HepG2 (cell line): ENCODE data around the gene SMCHD1. TPM values are rescaled to one million over a fixed set of nuclear protein-coding genes. Genes with fewer than 3 reads are reported as not detected.

Experiments
- ATAC-seq: fragments of 200-7000 bp; cut with Tn5 transposase; 3 replicates; pipeline ENCODE4 v1.9.1; 2020; ENCODE audit warnings: mild to moderate bottlenecking, moderate library complexity
- BruUV-seq: library from RNA; stranded (reverse); fragments of 400-500 nt; replicated peaks from 2 replicates; lab custom pipeline; 2021; lab: Mats Ljungman, UMichigan
- CTCF ChIA-PET: fragments of 300-600 bp; formaldehyde crosslinking; extraction: SDS; loops from one replicate; lab custom pipeline; 2021; ENCODE audit warnings: low total read pairs, inconsistent platforms, low intra/inter-chr PET ratio; lab: Yijun Ruan, JAX
- POLR2A ChIA-PET: fragments of 350-600 bp; sonication (Branson Sonifier 250); formaldehyde crosslinking; loops from one replicate; lab custom pipeline; 2020; ENCODE audit warnings: antibody characterized with exemption, inconsistent platforms; lab: Yijun Ruan, JAX
- DNase-seq: peaks from one replicate; pipeline ENCODE4 v3.0.0-alpha.2; 2015; ENCODE audit warnings: low spot score
- FAIRE-seq: peaks from 3 replicates; lab custom pipeline; 2011; peaks lifted over from hg19 to GRCh38; lab: Jason Lieb, UNC
- H2AFZ ChIP-seq: one replicate; pipeline ENCODE4 v1.6.1; 2011; ENCODE audit warnings: low read length, inconsistent platforms
- H3K27ac ChIP-seq: fragments of 300-600 bp; 3 replicates; pipeline ENCODE4 v1.8.0; 2011; ENCODE audit warnings: mixed run types, mild to moderate bottlenecking, mixed read lengths, low read length, inconsistent platforms; ENCODE audit not compliant: insufficient read depth; ENCODE audit errors: extremely low read length
- H3K27me3 ChIP-seq, 2 experiments: fragments of 200-600 bp in 1 of 2; 2 replicates in 1 of 2; 3 replicates in 1 of 2; pipeline versions ENCODE4 v1.6.0 to v1.8.0; 2011; ENCODE audit warnings: low read length in 2 of 2, mild to moderate bottlenecking in 2 of 2, moderate library complexity in 2 of 2, inconsistent platforms in 1 of 2; ENCODE audit not compliant: insufficient read depth in 2 of 2, control insufficient read depth in 1 of 2
- H3K36me3 ChIP-seq, 2 experiments: fragments of 200-600 bp in 1 of 2; replicated peaks in 1 of 2; 2 replicates in 1 of 2; 3 replicates in 1 of 2; pipeline versions ENCODE4 v1.5.1 to v1.8.0; 2011; ENCODE audit warnings: low read length in 2 of 2, inconsistent platforms in 1 of 2; ENCODE audit not compliant: insufficient read depth in 2 of 2, control insufficient read depth in 1 of 2
- H3K4me1 ChIP-seq: 2 replicates; pipeline ENCODE4 v1.5.1; 2012; ENCODE audit warnings: low read length, inconsistent platforms; ENCODE audit not compliant: insufficient read depth
- H3K4me2 ChIP-seq: 2 replicates; pipeline ENCODE4 v1.6.0; 2011; ENCODE audit warnings: low read depth, low read length, inconsistent platforms
- H3K4me3 ChIP-seq, 3 experiments: fragments of 200-600 bp in 1 of 3; sonication (generic), shearing (Covaris generic) in 1 of 3; replicated peaks in 1 of 3; 2 replicates each; pipeline ENCODE4 v1.5.1; 2011 to 2016; ENCODE audit warnings: low read length in 3 of 3, inconsistent platforms in 2 of 3, low read depth in 2 of 3, mild to moderate bottlenecking in 2 of 3, control low read depth in 1 of 3, mixed read lengths in 1 of 3; ENCODE audit not compliant: insufficient read depth in 1 of 3
- H3K79me2 ChIP-seq: one replicate; pipeline ENCODE4 v1.6.1; 2011; ENCODE audit warnings: low read length, inconsistent platforms; ENCODE audit not compliant: insufficient read depth
- H3K9ac ChIP-seq: 2 replicates; pipeline ENCODE4 v1.6.0; 2011; ENCODE audit warnings: mild to moderate bottlenecking, low read depth, low read length, inconsistent platforms; ENCODE audit not compliant: insufficient read depth
- H3K9me3 ChIP-seq: 2 replicates; pipeline ENCODE4 v1.5.1; 2012; ENCODE audit warnings: mild to moderate bottlenecking, low read length
- H4K20me1 ChIP-seq: 2 replicates; pipeline ENCODE4 v1.6.0; 2011; ENCODE audit warnings: inconsistent platforms, mild to moderate bottlenecking, low read length, moderate library complexity; ENCODE audit not compliant: insufficient read depth
- HMG20A ChIP-seq: IDR thresholded peaks from 2 replicates; pipeline ENCODE4 v1.6.1; 2016; ENCODE audit warnings: borderline replicate concordance
- RARG ChIP-seq: sonication (generic); formaldehyde crosslinking; IDR thresholded peaks from 2 replicates; pipeline ENCODE4 v1.4.0; 2020; ENCODE audit warnings: low read depth, mild to moderate bottlenecking, missing genetic modification reagents
- SIN3A ChIP-seq: IDR thresholded peaks from 2 replicates; pipeline ENCODE4 v1.6.1; 2011; ENCODE audit warnings: low read depth, mild to moderate bottlenecking, control low read depth, low read length, borderline replicate concordance
- STAT5B ChIP-seq: sonication (generic); formaldehyde crosslinking; IDR thresholded peaks from 2 replicates; pipeline ENCODE4 v1.4.0; 2020; ENCODE audit warnings: missing genetic modification reagents
- SUZ12 ChIP-seq: fragments of 150-350 bp; IDR thresholded peaks from 2 replicates; pipeline ENCODE4 v1.6.1; 2014; ENCODE audit warnings: low read depth, low read length
- TOE1 ChIP-seq: sonication (generic); formaldehyde crosslinking; IDR thresholded peaks from 2 replicates; pipeline ENCODE4 v1.4.0; 2020; ENCODE audit warnings: mild to moderate bottlenecking, missing genetic modification reagents
- TRAFD1 ChIP-seq: sonication (generic); formaldehyde crosslinking; IDR thresholded peaks from 2 replicates; pipeline ENCODE4 v1.5.1; 2020; ENCODE audit warnings: missing genetic modification reagents, mild to moderate bottlenecking, borderline replicate concordance
- ZBTB42 ChIP-seq: sonication (generic); formaldehyde crosslinking; IDR thresholded peaks from 2 replicates; pipeline ENCODE4 v1.5.0; 2020; ENCODE audit warnings: mild to moderate bottlenecking, missing genetic modification reagents
- ZBTB7A ChIP-seq: sonication (generic); formaldehyde crosslinking; IDR thresholded peaks from 2 replicates; pipeline ENCODE4 v1.8.0; 2022; ENCODE audit warnings: mild to moderate bottlenecking, missing genetic modification reagents
- ZNF275 ChIP-seq: sonication (generic); formaldehyde crosslinking; IDR thresholded peaks from 2 replicates; pipeline ENCODE4 v1.8.0; 2022; ENCODE audit warnings: missing genetic modification reagents, mild to moderate bottlenecking, inconsistent platforms, borderline replicate concordance
- ZNF558 ChIP-seq: sonication (generic); formaldehyde crosslinking; IDR thresholded peaks from 2 replicates; pipeline ENCODE4 v1.9.0; 2022; ENCODE audit warnings: mild to moderate bottlenecking, missing genetic modification reagents, borderline replicate concordance
- ZNF737 ChIP-seq: sonication (generic); formaldehyde crosslinking; IDR thresholded peaks from 2 replicates; pipeline ENCODE4 v1.5.0; 2020; ENCODE audit warnings: missing genetic modification reagents, mild to moderate bottlenecking, borderline replicate concordance
- WGBS: methylation state at CpG from one replicate; pipeline ENCODE4 v1.1.6; 2017; ENCODE audit warnings: low lambda C conversion rate; 5-methylcytosine and 5-hydroxymethylcytosine counted together
- in situ Hi-C: cut with HindIII; loops from 2 replicates; pipeline ENCODE4 v1.10.0; 2017; ENCODE audit warnings: low pct_unique_long_range_greater_than_20kb; ENCODE audit not compliant: extremely low pct_ligation_motif_present
- intact Hi-C: fragments of 100-400 bp; cut with micrococcal nuclease; formaldehyde crosslinking; loops from one replicate; pipeline ENCODE4 v1.10.0; 2022; ENCODE audit not compliant: unreplicated experiment
- polyA plus RNA-seq, 8 experiments: library from polyadenylated mRNA; depleted of rRNA in 3 of 8; stranded (reverse) in 7 of 8; unstranded in 1 of 8; fragments of >200 nt; fragmentation: Illumina TruSeq in 4 of 8; extraction: Trizol in 4 of 8; gene quantifications; 2 replicates each; pipeline versions ENCODE4 v1.2.1 to v1.2.3, GENCODE V29; 2011 to 2016; ENCODE audit warnings: low read depth in 4 of 8, missing spikeins in 1 of 8, mixed read lengths in 1 of 8; ENCODE audit not compliant: insufficient read depth in 1 of 8
- total RNA-seq, 5 experiments: library from RNA; depleted of rRNA; stranded (reverse); fragments of >200 nt; fragmentation: Illumina TruSeq; extraction: Trizol; gene quantifications; 2 replicates each; pipeline ENCODE4 v1.2.3, GENCODE V29; 2016; ENCODE audit warnings: low read depth in 1 of 5
- TF ChIP-seq, protein P1 (sequence below): sonication (generic); formaldehyde crosslinking; IDR thresholded peaks from 2 replicates; pipeline ENCODE4 v1.4.0; 2020; ENCODE audit warnings: missing genetic modification reagents
- TF ChIP-seq, protein P2 (sequence below): IDR thresholded peaks from 2 replicates; pipeline ENCODE4 v1.6.1; 2016; ENCODE audit warnings: control low read depth

SMCHD1 gene
- total and polyA plus RNA-seq, 2 of the 13 experiments (the other 11 are each of a cell fraction or from before 2014, with no cell fraction given) = 21.4 to 93.6 TPM

GRCh38 chr18:2714140-2714539, 58.6 kb downstream of the SMCHD1 start (continued):
- TF ChIP-seq STAT5B (CRISPR knock-in tag) (no peak), TOE1 (CRISPR knock-in tag) (no peak)
- TF ChIP-seq, protein P1, sequence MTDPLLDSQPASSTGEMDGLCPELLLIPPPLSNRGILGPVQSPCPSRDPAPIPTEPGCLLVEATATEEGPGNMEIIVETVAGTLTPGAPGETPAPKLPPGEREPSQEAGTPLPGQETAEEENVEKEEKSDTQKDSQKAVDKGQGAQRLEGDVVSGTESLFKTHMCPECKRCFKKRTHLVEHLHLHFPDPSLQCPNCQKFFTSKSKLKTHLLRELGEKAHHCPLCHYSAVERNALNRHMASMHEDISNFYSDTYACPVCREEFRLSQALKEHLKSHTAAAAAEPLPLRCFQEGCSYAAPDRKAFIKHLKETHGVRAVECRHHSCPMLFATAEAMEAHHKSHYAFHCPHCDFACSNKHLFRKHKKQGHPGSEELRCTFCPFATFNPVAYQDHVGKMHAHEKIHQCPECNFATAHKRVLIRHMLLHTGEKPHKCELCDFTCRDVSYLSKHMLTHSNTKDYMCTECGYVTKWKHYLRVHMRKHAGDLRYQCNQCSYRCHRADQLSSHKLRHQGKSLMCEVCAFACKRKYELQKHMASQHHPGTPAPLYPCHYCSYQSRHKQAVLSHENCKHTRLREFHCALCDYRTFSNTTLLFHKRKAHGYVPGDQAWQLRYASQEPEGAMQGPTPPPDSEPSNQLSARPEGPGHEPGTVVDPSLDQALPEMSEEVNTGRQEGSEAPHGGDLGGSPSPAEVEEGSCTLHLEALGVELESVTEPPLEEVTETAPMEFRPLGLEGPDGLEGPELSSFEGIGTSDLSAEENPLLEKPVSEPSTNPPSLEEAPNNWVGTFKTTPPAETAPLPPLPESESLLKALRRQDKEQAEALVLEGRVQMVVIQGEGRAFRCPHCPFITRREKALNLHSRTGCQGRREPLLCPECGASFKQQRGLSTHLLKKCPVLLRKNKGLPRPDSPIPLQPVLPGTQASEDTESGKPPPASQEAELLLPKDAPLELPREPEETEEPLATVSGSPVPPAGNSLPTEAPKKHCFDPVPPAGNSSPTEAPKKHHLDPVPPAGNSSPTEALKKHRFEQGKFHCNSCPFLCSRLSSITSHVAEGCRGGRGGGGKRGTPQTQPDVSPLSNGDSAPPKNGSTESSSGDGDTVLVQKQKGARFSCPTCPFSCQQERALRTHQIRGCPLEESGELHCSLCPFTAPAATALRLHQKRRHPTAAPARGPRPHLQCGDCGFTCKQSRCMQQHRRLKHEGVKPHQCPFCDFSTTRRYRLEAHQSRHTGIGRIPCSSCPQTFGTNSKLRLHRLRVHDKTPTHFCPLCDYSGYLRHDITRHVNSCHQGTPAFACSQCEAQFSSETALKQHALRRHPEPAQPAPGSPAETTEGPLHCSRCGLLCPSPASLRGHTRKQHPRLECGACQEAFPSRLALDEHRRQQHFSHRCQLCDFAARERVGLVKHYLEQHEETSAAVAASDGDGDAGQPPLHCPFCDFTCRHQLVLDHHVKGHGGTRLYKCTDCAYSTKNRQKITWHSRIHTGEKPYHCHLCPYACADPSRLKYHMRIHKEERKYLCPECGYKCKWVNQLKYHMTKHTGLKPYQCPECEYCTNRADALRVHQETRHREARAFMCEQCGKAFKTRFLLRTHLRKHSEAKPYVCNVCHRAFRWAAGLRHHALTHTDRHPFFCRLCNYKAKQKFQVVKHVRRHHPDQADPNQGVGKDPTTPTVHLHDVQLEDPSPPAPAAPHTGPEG (CRISPR knock-in tag) = no peak

DNA sequence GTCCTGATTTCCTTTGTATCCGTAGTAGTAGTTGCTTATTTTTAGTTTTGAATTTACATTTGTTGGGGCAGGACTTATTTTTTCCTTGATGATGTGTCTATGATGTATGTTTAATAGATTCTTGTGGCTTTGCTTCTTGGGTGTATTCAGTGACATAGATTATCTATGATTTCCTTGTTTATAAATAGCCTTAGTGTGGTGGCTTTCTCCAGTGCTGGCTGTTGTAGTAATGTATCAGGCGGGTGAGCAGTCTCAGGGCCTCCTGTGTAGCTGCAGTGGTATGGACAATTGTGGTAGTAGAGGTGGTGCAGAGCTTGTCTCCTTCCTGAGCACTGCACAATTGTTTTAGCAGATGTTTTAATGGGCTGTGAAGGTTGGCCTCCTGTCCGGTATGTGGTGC, 60.5 kb downstream of the SMCHD1 start:
- ChIA-PET POLR2A (no interaction called here), CTCF (no interaction called here)
- BruUV-seq = no TSS peak
- FAIRE-seq (no peak), DNase-seq (no peak), ATAC-seq (no peak)
- 0 out of 2 replicates have a peak, but pooled peaks cover 13% of the 10 kb centered on the region for H3K4me1 ChIP-seq
- H4K20me1 ChIP-seq = no peaks in the 10 kb centered on the region
- no peaks in the 10 kb centered on the region; a peak in 1 of 5 replicates for H3K27me3 ChIP-seq
- peaks cover 15 to 73% of the 10 kb centered on the region in 2 experiments for H3K36me3 ChIP-seq
- no peak overlapping the region for H3K4me2 ChIP-seq
- 100% methylated on average over 3 of the region's 3 CpGs for WGBS
- H3K27ac ChIP-seq = no peak overlapping the region
- peaks cover 24% of the 10 kb centered on the region for H3K79me2 ChIP-seq
- no peak overlapping the region for H2AFZ ChIP-seq
- in situ Hi-C loops (no loop called here), intact Hi-C loops (no loop called here)
- H3K9me3 ChIP-seq = no peaks in the 10 kb centered on the region
- no peak overlapping the region for H3K9ac ChIP-seq
- H3K4me3 ChIP-seq = no peak overlapping the region
- no peak for TF ChIP-seq SUZ12
- TF ChIP-seq, protein P2, sequence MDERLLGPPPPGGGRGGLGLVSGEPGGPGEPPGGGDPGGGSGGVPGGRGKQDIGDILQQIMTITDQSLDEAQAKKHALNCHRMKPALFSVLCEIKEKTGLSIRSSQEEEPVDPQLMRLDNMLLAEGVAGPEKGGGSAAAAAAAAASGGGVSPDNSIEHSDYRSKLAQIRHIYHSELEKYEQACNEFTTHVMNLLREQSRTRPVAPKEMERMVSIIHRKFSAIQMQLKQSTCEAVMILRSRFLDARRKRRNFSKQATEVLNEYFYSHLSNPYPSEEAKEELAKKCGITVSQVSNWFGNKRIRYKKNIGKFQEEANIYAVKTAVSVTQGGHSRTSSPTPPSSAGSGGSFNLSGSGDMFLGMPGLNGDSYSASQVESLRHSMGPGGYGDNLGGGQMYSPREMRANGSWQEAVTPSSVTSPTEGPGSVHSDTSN (CRISPR knock-in tag) = no peak
- no peak for TF ChIP-seq TRAFD1 (CRISPR knock-in tag)
- TF ChIP-seq ZBTB7A (CRISPR knock-in tag) = no peak
- no peak for TF ChIP-seq SIN3A
- TF ChIP-seq ZNF737 (CRISPR knock-in tag) = no peak
- TF ChIP-seq ZNF275 = no peak
- TF ChIP-seq HMG20A = no peak
- TF ChIP-seq ZNF558 (CRISPR knock-in tag) = no peak
- no peak for TF ChIP-seq ZBTB42
- no peak for TF ChIP-seq RARG (CRISPR knock-in tag)
